A204.1 (cell line): ENCODE data around the gene DNASE1L3.

Experiments
- FAIRE-seq: peaks from 2 replicates; lab custom pipeline; 2012; peaks lifted over from hg19 to GRCh38; lab: Jason Lieb, UNC

DNASE1L3 gene

DNA sequence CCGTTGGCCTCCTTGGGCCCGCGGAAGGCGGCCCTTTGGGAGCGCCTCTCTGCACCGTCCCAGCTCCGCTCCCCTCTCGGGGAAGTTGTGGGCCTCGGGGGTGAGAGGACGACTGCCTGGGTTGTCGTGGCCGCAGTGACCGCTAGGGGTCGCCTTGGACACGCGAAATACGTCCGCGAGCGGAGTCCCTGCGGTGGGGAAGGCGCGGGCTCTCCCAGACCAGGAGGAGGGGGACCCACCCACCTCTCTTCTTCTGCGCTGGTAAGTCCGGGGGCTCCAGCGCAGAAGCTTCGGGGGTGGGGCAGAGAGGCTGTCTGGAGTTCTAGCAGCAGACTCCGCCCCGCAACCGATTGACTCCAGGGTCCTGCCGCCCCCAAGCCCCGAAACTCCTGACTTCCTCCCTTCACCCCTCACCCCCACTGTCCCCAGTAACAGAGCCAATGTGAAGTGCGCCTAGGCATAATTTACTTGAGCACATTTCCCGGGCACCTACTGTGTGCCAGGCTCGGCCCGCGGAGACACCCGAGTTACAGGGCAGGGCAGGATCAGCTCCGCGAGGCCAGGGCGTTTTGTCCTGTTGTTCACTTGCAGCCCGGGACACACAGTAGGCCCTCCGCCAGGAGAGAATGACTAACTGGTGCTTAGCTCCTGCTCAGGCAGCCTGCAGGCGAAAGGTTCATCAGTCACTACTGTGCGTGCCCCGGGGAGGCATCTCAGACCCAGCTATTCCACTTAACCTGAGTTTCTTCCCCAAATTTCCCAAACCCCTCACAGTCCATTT, 32.8 kb downstream of the DNASE1L3 start:
- no peak for FAIRE-seq

DNA sequence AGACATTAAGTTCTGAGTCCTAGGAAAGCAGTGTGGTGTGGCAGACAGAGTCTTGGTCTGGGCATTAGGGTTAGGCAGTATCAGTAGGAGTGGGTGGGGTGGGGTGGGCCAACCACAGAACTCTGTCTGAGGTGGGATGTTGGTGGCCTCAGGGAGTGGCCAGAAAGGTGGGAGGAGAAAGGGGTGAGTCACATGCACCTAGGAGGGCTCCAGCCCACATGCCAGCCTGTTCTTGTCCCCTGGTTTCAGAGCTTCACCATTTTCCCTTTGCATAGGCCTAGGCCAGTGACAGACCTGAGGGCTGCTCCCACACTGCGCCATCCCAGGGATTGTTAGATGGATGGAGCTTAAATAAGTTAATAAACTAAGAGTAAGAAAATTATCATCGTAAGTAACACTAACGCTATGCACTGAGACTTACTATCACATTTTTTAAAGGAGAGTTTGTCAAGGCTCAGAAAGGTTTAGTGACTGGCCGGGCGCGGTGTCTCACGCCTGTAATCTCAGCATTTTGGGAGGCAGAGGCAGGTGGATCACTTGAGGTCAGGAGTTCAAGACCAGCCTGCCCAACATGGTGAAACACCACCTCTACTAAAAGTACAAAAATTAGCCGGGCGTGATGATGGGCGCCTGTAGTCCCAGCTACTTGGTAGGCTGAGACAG, 33.8 kb downstream of the DNASE1L3 start:
- FAIRE-seq: no peak

DNA sequence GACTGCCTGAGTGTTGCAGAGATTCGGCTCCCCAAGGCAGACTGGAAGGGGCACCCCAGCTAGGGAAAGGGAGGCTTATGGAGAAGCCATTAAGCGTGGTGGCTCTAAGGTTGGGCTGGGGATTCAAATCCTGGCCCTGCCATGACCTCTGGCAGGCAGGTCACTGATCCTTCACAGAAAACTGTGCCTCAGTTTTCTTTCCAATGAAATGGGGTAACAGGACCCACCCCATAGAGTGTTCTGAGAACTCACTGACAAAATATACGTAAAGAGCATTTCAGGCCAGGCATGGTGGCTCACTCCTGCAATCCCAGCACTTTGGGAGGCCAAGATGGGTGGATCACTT, 34.6 kb downstream of the DNASE1L3 start:
- FAIRE-seq: no peak

DNA sequence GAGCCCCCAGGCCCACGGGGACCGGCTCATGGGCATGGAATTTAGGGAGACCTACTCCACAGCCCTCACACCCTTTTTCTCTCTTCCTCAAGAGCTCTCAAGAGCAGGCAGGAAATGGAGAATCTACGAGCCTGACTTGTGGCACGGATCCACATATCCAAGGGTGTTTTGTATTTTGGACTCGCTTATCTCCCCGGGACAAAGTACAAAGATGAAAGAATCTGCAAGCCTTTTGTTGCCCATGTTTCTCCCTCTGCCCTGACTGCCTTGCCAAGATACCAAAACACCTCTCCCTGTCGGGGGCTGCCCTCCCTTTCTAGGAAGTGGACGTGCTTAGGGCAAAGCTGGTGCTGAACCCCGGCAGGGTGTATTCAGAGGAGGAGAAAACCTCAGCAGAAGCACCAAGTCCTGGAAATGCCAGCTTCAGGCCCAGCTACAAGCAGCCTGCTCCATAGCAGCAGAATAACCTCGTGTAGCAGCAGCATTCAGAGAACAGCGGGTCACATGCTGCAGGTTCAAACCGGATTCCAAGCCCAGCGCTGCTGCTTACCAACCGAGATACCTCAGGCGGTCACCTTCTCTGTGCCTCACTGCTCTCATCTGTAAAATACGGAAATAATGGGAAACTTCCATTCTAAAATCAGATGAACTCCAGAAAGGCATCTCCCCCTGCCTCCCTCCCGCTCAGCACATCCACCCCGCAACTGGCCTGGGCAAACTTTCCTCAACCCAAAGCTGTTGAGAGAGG, 35.2 kb downstream of the DNASE1L3 start:
- FAIRE-seq: no peak

DNA sequence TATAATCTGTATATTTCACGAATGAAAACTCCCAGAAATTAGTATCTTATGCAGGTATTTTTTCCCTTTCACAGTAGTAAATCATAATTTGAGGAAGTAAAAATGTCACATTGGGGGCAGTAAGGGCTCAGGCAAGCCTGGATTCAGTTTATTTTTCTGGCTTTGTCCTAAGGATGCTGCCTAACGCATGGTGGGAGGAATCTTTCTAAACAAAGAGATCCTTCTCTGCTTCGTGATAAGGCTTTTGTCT, 35.7 kb downstream of the DNASE1L3 start:
- no peak for FAIRE-seq

DNA sequence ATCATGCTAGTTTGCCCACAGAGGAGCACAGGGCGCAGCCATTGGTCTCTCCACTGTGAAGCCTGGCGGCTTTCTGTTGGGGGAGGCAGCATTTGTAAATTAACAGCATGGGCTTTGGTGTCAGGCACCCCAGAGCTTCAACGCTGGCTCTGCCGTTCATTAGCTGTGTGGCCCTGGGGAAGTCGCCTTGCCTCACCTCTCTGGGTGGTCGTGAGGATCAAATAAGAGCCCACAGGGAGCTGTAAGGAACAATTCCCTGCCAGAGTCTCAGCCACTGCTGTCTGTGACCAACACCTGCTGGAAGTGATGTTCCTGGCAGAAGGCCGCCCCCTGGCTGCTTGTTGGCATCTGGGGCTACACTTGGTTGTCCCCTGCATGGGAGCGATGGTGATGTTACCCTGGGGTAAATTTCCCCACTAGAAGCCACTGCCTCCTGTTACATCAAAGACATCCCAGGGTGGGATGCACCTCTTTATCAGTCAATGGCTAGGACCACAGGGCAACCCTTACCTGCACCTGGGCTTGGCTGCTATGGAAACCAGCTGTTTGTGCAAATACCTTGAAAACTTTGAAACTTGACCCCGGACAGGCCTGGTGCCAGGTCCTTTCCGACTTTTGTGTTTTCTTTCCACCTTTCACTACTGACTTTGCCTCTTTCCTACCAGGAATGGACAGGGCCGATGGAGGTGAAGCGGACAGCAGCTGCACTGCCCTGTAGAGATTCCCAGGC, 36.9 kb downstream of the DNASE1L3 start:
- no peak for FAIRE-seq

DNA sequence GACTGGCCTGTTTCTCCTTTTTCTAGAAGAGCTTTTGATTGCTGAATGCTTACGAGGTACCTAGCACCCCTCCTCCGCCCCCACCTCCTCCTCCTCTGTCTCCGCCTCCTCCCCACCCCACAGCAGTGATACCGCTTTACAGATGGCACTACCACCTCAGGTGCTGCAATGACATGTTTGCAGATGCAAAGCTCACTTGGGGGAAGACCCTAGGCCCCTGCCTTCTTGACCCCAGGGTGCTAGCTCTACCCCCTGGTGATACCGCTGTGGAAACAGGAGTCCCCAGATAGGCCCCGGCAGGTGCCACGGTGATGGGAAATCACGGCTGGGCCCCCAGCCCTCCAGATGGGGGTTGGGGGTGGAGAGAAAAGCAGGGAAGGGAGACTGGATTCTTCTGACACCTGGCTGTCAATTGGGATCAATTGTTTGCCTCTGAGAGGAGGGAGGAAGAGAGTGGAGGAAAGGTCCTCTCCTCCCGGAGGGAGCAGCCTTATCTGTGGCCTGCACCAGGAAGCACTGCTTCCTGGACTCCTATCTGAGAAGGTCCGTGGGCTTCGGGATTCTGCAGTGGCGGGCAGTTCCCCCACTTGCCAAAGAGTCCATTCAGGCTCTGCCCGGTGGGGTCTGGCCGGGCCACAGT, 37.6 kb downstream of the DNASE1L3 start:
- FAIRE-seq: no peak

DNA sequence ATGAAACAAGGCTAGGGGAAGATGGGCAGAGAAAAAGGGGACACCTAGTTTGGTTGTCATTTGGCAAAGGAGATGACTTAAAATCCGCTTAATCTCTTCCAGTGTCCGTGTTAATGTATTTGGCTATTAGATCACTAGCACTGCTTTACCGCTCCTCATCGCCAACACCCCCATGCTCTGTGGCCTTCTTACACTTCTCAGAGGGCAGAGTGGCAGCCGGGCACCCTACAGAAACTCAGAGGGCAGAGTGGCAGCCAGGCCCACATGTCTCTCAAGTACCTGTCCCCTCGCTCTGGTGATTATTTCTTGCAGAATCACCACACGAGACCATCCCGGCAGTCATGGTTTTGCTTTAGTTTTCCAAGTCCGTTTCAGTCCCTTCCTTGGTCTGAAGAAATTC, 39.6 kb downstream of the DNASE1L3 start:
- FAIRE-seq: no peak

DNA sequence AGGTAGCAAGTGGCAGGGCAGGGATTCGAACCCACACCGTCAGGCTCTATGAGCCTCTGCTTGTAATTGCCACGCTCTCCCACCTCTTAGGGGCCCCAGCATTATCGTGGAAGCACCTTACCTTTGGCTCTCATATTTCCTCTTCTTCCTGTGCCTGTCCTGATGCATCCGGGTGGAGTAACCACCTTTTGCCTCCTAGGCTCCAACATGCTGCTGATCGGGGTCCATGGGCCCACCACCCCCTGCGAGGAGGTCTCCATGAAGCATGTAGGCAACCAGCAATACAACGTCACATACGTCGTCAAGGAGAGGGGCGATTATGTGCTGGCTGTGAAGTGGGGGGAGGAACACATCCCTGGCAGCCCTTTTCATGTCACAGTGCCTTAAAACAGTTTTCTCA, 40.4 kb downstream of the DNASE1L3 start:
- FAIRE-seq: no peak

DNA sequence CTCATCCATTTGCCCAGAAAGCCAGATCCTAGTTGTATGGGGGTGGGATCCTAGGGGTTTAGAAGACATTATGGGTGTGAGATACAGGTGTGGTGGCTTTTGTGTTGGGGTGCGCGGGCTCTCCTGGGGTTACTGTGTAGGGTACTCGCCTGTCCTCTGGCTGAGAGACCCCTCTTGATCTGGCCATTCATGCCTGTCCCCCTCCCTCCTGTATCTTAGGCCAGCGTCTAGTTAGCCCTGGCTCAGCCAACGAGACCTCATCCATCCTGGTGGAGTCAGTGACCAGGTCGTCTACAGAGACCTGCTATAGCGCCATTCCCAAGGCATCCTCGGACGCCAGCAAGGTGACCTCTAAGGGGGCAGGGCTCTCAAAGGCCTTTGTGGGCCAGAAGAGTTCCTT, 41.4 kb downstream of the DNASE1L3 start:
- FAIRE-seq: no peak

DNA sequence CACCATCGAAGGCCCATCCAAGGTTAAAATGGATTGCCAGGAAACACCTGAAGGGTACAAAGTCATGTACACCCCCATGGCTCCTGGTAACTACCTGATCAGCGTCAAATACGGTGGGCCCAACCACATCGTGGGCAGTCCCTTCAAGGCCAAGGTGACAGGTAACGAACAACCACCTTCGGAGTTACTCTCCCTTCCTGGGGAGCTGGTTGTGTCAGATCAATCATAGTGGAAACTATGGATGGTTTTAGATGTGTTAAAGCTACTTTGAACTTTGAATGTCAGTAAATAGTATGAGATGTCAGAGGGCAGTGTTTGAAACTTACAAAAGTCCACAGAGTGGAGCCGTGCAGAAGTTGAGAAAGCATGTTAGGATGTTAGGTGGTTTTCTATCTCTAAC, 42.3 kb downstream of the DNASE1L3 start:
- FAIRE-seq: no peak

DNA sequence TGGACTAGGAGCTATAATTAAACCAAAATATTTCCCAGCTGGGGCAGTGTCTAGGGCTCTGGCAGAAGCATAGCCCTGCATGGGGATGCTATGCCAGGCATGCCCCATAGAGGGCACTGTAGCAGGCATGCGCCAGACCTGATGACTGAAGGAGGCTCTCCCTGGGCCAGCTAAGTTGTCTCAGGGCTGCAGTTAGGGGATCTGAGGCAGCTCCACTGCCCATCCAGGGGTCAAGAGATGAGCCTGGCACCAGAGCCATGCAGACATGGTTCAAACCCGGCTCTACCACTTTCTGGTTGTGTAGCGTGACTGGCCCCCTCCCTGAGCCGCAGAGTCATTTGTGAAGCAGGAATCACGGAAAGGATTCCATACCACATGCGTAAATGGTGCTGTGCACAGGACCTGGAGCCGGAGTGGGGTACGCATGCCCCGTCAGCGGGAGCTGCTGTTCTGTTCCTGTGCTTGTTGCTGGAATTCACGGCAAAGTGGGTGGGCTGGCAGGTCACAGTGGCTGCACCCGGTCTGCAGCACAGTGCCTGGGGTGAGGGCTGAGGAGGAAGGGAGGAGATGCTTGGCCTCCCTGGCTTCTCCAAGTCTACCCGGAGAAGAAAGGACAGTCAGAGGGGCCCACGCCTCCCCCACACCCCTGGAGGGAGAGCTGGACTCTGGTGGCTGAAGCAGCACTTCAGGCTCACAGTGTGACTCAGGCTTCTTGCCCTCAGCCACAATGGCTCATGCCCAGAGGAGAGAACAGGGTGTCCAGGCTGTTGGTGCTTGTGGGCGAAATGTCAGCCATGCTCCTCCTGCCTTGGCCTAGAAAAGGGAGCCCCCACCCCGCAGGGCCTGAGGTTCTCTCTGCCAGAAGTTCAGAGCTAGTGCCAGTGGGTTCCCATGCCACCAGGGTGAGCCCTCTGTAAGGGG, 43.1 kb downstream of the DNASE1L3 start:
- no peak for FAIRE-seq

DNA sequence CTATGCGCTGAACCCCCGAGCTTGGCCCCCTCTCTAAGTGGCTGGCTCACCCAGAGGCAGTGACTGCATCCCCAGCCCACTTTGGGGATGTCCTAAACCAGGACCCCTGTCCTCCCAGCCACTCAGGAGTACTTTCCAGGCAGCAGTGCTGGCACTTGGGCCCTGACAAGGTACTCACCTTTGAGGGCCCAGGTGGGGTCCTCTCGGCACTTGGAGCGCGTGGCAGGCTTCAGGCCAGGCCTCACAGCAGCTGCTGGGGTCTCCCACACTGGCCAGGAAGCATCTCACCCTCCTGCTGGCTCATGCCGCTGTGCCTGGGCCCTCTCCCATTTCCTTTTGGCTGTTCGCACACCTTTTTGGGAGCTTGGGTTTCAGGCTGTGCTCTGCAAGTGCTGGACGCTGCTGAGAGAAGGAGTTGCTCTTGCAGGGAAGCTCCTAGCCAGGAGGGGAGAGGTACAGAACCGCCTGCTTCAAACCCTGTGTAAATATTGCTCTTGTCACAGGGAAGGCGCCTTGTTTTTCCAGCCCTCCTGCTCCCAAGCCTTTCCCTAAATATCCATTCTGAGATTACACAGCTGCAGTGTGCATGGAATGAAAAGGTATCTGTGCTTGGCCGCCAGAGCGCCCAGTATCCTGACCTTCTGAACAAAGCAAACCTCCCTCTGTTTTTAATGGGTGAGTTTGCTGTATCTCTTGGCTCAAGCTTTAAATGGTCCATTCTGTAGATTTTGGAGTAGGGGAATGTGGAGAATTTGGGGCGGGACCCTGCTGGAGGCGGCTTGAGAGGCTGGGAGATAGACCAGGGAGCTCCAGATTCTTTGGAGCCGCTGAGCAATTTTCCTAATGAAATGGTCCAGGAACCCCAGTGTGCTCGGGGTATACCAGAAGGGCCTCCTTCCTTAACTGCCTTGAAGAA, 45.6 kb downstream of the DNASE1L3 start:
- no peak for FAIRE-seq

DNA sequence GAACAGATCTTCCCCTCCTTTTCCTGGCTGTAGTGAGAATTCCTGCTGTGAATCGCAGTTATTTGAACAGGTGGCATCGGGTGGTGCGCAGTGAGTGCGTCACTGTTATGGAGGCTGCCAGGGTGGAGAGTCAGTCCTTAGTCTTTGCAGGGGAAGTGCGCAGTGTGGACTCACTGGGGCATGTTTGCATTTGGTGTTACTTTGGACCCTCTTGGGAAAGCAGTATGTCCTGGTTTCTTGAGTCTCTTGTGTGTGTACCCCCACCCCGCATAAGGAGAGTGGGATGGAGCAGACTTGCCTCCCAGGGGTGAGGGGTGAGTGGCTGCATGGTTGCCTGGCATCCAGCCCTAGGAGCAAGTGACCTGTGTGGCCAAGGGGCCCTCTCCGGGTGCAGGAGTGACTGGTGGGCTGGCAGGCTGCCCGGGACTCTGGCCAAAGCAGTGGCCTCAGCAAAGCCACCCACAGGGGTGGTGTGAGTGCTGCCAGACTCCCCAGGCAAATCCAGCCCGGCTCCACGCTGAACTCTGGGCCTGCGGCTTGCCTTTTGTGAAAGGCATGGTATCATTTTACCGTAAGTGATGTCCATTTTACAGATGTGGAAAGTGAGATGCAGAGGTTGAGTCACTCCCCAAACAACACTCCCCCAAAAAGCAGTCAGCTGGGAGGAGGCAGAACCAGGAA, 46.4 kb downstream of the DNASE1L3 start:
- FAIRE-seq: no peak

DNA sequence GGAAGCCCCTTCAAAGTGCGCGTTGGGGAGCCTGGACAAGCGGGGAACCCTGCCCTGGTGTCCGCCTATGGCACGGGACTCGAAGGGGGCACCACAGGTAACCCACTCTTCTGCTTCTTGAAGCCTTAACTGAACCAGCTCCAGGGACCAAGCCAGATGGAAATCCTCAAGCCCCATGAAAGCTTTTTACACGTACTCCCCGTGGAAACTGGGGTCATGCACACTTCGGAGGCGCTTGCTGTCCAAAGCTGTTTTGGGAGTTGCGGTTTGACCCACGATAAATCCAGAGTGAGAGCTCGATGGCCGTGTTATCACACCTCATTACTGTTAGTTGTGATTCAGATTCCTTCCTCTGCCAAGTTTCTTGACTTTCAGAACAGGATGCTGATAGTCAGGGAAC, 47.5 kb downstream of the DNASE1L3 start:
- FAIRE-seq: no peak

DNA sequence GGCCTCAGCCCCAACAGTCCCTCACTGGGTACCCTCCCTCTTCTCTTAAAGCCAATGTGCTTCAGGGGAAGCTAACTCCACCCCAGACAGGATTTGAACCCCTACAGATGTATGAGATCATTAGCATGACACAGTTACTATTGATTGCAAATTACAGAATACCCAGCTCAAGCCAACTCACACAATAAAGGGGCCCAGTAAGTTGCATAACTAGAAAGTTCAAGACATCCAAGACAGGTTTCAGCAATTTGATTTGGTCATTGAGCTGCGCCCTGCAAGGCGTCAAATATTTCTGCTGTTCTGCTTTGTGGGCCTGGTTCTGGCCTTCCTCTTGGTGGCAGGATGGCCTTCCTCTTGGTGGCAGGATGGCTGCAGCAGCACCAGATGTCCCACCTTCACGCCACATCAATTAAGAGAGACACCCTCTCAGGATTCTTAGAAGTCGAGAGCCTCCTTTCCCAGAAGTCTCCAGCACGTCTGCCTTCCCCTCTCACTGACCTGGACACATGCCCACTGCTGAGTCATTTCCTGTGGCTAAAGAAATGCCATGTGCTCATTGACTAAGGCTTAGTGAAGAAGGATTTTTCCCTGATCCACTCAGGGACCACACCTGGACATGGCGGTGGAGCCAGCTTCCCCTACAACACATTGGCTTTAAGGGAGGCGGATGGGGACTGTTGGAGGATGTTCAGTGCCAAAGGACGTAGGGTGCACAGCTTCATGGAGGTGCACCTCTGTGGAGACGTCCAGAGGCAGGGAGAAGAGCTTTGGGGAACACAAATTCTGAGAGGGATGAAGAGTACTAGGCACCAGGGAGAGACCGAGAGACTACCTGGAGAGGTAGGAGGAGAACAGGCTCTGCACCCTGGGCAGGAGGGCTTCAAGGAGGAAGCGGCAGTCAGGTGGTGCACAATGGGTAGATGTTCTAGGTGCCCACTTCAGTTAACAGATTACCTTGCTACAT, 49.1 kb downstream of the DNASE1L3 start:
- no peak for FAIRE-seq

DNA sequence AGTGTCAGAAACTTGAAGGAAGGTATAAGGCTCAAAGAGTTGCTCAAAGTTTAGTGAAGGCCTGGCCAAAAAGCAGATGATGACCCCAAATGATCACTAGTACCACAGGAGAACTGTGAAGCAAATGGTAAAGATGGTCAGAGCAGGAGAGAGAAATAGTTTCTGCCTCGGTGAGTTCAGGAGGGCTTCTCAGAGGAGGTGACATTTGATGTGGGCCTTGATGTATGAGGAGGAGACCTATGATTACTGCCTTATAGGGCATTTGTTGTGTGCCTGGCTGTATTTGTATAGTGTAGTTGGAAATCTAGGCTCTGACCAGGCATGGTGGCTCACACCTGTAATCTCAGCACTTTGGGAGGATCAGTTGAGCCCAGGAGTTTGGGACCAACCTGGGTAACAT, 50.4 kb downstream of the DNASE1L3 start:
- no peak for FAIRE-seq

DNA sequence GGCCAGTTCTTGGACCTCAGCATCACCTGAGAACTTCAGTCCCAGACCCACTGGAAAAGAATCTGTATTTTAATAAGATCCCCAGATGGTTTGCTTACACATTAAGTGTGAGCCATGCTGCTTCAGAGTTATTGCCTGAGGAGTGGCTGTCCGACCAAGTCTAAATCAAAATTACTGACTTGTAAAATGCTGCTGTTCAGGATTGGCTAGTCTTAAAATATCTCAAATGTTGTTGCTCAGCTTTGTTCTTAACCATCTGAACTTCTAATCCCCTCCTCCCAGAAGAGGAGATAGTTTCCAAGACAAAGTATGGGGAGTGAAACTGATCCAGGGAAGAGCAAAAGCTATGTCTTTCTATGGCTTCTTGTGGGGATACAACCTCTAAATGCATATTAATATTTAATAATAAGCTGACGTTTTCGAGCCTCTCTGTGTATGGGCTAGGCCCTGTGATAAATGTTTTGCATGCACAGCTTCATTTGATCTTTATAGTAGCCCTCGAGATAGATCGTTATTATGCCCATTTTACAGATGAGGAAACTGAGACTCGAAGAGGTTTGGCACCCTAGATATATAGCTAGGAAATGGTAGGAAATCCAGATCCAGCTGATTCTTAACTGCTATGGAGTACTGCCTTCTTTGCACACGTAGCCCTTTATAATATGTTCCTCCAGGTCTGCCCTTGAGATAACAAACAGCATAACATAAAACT, 52.2 kb downstream of the DNASE1L3 start:
- no peak for FAIRE-seq
